Stimulated activated CD4-positive, alpha-beta T cell treated with anti-CD3 and anti-CD28 coated beads, Interleukin-4, amount 100 ng/mL, for 24 hours (primary cell): Measurements from ENCODE around the gene HK2.
"Not testable (repeated sequence)": the region's sequence is repeated elsewhere in the genome, so short reads cannot be mapped to it uniquely, and the experiment has no call there.

Experiments used
- DNase-seq: peaks from one replicate; pipeline ENCODE4 v3.0.0-alpha.2; 2020

The HK2 gene

DNA sequence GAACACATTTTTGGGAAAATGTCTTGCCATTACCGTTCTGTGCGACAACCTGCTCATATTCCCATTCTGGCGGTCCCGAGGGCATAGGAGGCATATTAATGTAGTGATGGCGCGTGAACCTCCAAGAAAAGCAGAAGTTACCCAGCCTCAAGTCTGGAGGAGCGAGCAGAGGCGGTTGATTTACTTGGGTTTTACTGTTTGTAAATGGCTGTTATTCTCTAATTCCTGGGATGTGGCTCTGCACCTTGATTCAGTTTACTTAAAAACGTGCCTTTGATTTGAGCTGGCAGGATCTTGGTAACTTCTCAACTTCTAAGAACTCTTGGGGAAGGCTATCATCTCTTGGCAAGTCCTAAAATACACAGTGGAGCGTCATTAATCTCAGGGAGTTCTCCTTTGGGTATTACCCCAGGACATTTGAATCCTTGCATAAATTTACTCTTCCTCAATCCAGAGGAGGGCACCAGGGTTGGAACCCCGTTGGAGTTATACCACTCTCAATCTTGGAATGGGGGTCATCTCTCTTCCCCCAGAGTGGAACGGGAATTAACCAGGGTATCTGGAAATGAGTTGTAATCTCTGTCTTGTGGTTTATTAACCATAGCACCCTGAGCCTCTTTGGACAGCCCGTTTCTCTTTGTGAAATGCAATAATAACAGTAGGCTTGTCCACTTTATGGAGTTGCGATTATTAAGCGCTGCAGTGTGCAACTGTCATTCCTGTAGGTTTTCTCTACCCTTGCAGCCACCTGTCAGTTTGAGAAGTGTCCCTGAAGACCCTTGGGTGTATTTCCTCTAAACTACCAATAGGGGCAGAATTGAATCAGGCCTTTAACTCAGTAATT, 2.1 kb downstream of the HK2 start:
- DNase-seq = peak; percentile 17

GRCh38 chr2:74836675-74837401, 2.9 kb downstream of the HK2 start:
- no peak for DNase-seq

DNA sequence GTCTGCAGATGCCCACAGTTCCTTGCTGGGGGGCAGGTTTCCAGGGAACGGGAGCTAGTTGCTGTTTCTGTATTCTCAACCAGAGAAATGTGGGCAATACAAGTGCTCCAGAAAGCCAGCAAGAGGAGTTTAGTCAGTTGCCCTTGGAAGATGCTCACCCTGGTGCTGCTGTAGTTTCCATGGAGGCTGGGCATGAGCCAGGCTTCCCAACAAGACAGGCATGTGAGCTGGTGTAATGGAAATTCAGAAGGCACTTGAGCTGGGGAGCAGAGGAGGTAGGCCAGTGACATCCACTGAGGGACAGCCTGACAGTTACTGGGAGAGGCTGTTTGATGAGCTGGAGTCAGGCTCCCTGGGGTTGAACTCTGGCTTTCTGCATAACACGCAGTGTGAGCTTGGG, 7.7 kb downstream of the HK2 start:
- DNase-seq = no peak

GRCh38 chr2:74843433-74843832, 9.5 kb downstream of the HK2 start:
- no peak for DNase-seq

GRCh38 chr2:74843899-74844298, 10.0 kb downstream of the HK2 start:
- peak; percentile 25 for DNase-seq

GRCh38 chr2:74844752-74845151, 10.8 kb downstream of the HK2 start:
- DNase-seq = no peak

DNA sequence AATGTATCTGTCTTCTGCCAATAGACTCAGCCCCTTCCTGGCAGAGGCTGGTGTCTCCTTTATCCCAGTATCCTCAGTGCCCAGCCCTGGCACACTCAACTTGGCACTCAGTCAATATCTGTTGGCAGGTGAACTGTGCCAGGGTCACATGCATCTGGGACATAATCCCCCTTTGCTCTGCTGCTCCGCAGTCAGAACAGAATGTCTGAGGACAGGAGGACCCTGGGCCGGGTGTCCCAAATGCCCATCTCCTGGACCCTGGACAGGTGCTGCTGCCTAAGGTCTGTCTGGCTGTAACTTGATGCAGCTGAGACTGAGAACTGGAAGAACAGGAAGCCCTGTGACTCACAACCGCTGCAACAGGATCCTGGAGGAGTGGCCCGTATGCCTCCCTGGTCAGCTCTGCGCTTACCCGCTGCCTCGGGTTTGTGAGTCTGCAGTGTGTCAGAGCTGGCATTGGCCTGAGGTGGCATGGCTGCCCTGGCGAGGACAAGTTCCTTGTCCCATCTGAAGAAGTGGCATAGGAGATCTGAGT, 11.4 kb downstream of the HK2 start:
- DNase-seq = peak; percentile 25

DNA sequence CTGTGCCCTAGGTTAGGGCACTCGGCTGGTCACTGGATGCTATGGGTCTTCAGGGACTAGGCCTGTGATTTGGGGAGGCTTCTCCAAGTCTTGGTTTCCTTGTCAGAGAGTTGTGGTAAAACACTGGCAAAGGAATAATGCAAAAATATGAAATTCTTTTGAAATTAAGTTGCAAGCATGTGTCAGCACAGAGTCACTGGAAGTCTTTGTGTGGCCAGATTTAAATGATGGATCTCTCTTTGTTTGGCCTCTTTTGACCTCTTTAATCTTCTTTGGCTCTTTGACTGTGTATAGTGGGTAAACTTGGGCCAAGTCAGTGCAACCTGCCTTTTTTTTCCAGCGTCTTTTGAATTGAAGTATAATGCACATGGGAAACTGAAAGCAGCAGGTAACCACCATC, 12.1 kb downstream of the HK2 start:
- no peak for DNase-seq

DNA sequence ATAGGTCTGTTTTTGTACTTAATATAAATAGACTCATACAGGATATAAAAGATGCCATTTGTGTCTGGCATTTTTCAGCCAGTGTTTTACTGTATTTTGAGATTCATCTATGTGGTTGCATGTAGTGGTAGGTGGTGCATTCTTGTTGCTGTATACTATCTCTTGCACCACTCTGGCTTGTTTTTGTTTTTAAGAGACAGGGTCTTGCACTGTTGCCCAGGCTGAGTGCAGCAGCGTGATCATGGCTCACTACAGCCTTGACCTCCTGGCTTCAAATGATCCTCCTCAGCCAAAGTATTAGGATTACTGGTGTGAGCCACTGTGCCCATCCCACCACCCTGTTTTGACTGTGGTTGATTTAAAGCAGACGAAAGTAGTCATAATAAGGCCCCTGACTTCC, 12.6 kb downstream of the HK2 start:
- no peak for DNase-seq

- no peak for DNase-seq
These were observed 13.3 kb downstream of the HK2 start for GRCh38 chr2:74847070-74847858.

DNA sequence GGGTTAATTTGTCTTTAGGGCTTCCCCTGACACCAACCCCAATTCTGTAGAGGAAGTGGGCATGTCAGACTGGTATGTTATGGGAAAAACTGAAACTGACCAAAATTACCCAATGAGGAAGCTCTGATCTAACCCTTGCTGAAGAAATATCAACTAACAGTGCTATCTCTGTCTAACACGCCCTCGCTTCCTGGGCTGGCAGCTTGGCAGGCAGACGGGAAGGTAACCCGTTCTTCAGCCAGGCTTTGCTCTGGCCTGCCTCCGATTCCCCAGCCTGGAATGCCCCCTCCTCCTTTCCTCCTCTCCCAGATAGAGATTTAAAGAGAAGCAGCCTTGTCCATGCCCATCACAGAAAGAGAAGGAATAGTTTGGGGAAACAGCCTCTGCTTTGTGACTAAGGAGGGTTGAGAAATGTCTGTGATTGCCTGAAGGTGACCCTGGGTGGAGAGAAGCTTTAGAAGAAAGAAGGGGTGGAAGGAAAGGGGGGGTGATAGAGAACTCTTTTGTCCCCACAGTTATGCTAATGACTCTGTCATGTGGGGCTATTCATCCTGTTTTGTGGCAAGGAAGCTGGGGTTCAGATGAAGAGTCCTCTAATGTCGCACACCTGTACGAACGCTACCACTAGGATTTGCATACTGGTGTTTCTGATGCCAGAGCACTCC, 15.4 kb downstream of the HK2 start:
- DNase-seq = peak; percentile 20

GRCh38 chr2:74850496-74851190, 16.7 kb downstream of the HK2 start:
- DNase-seq = no peak

- no peak for DNase-seq
These were observed 17.3 kb downstream of the HK2 start for GRCh38 chr2:74851191-74851566.

DNA sequence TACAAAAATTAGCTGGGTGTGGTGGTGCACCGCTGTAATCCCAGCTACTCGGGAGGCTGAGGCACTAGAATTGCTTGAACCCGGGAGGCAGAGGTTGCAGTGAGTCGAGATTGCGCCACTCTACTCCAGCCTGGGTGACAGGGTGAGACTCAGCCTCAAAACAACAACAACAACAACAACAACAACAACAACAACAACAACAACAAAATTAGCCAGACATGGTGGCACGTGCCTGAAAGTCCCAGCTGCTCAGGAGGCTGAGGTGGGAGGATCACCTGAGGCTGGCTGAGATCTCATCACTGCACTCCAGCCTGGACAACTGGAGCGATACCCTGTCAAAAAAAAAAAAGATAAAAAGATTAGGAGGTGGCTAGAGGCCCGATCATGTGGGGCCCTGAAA, 19.4 kb downstream of the HK2 start:
- not testable (repeated sequence) for DNase-seq

DNA sequence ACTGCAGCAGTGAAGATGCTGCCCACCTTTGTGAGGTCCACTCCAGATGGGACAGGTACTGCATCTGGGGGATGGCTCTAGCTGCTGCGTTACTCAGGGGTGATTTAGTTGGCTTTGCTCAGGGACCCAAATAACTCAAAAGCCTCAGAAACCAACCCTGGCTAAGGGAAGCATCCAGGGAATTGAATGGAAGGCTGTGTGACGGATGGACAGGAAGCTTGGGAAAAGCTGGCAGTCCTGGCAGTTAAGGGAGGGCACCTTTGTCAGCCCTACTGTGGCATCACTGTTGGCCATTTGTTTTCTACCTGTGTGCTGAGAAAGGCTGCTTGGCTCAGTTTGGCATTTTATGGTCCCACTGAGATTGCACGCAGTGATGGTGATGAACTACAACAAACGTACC, 20.5 kb downstream of the HK2 start:
- no peak for DNase-seq

GRCh38 chr2:74855114-74855707, 21.3 kb downstream of the HK2 start:
- not testable (repeated sequence) for DNase-seq

GRCh38 chr2:74856004-74856578, 22.2 kb downstream of the HK2 start:
- no peak for DNase-seq

GRCh38 chr2:74856599-74856998, 22.7 kb downstream of the HK2 start:
- no peak for DNase-seq

DNA sequence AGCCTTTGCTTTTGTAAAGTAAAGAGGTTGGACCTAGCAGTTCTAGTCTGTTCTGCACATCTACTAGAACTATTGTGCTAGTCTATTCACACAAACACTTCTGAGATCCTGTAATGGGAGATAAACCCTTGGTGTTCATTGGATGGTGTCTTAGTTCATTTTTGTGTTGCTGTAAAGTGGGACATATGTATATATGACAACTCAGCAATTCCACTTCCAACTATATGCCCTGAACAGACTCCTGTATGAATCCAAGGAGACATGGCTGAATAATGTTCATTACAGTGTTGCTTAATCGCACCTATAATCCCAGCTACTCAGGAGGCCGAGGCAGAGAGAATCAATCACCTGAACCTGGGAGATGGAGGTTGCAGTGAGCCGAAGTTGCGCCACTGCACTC, 23.3 kb downstream of the HK2 start:
- no peak for DNase-seq

GRCh38 chr2:74857725-74858124, 23.8 kb downstream of the HK2 start:
- DNase-seq = no peak

- DNase-seq = no peak
These were observed 24.4 kb downstream of the HK2 start for GRCh38 chr2:74858281-74858680.
